ENCODE results near the gene ATF2. TPM values are rescaled to one million over a fixed set of nuclear protein-coding genes. Genes with fewer than 3 reads are reported as not detected.

The ATF2 gene
- total RNA-seq, 1 experiment from 2014 or later: 39.9 TPM

GRCh38 chr2:175066411-175066810 is 101.6 kb downstream of the ATF2 start:
- CTCF ChIA-PET: no interaction called here
- POLR2A ChIA-PET: no interaction called here
- Mint-ChIP-seq H3K4me3 (no peak overlapping the region), H3K27ac (no peak overlapping the region), H3K9me3 (peaks cover 4% of the 10 kb centered on the region; the same call in 1 of the 2 replicates), H3K4me1 (no peaks in the 10 kb centered on the region), H3K27me3 (ENCODE audit: low read depth) (no peaks in the 10 kb centered on the region; the same call in 1 of the 2 replicates), H3K36me3 (peaks cover 10% of the 10 kb centered on the region)
- DNase-seq (ENCODE audit: low spot score) (no peak), ATAC-seq (no peak)
- no peak for TF ChIP-seq MLX (CRISPR knock-in tag; IDR thresholded peaks at IDR 0.05)
- TF ChIP-seq CBFB (CRISPR knock-in tag; IDR thresholded peaks at IDR 0.05; ENCODE audit: low read depth): no peak
- TF ChIP-seq ZNF671 (CRISPR knock-in tag; IDR thresholded peaks at IDR 0.05): no peak
- no peak for TF ChIP-seq ZNF263 (CRISPR knock-in tag; IDR thresholded peaks at IDR 0.05; ENCODE audit: low read depth)
- no peak for TF ChIP-seq ZNF532 (CRISPR knock-in tag; IDR thresholded peaks at IDR 0.05; ENCODE audit: borderline replicate concordance)
- no peak for TF ChIP-seq SP1 (CRISPR knock-in tag; conservative IDR thresholded peaks at IDR 0.05)
- TF ChIP-seq IRF1 (CRISPR knock-in tag; IDR thresholded peaks at IDR 0.05): no peak
- TF ChIP-seq JUN (CRISPR knock-in tag; IDR thresholded peaks at IDR 0.05): no peak
- no peak for TF ChIP-seq USF1 (CRISPR knock-in tag; IDR thresholded peaks at IDR 0.05)
- no peak for TF ChIP-seq GTF2I (CRISPR knock-in tag; conservative IDR thresholded peaks at IDR 0.05)
- no peak for TF ChIP-seq MXD4 (CRISPR knock-in tag; IDR thresholded peaks at IDR 0.05; ENCODE audit: borderline replicate concordance)
- TF ChIP-seq OVOL2 (CRISPR knock-in tag; IDR thresholded peaks at IDR 0.05; ENCODE audit: borderline replicate concordance): no peak
- TF ChIP-seq ZNF317 (CRISPR knock-in tag; IDR thresholded peaks at IDR 0.05; ENCODE audit: borderline replicate concordance, low read depth): no peak
- no peak for TF ChIP-seq FOXJ3 (CRISPR knock-in tag; IDR thresholded peaks at IDR 0.05; ENCODE audit: borderline replicate concordance)
- no peak for TF ChIP-seq NR3C1 (CRISPR knock-in tag; conservative IDR thresholded peaks at IDR 0.05; ENCODE audit: low read depth)
- TF ChIP-seq E2F1 (CRISPR knock-in tag; IDR thresholded peaks at IDR 0.05): no peak
- TF ChIP-seq TEAD1 (CRISPR knock-in tag; IDR thresholded peaks at IDR 0.05): no peak

- Mint-ChIP-seq H3K4me1 (no peaks in the 10 kb centered on the region), H3K4me3 (no peak overlapping the region), H3K27me3 (ENCODE audit: low read depth) (no peaks in the 10 kb centered on the region; the same call in 1 of the 2 replicates), H3K36me3 (peaks cover 10% of the 10 kb centered on the region), H3K27ac (no peak overlapping the region), H3K9me3 (peaks cover 4% of the 10 kb centered on the region; the same call in 1 of the 2 replicates)
- CTCF ChIA-PET: no interaction called here
- TF ChIP-seq NFE2L1 (CRISPR knock-in tag; IDR thresholded peaks at IDR 0.05) (no peak), MAX (CRISPR knock-in tag; IDR thresholded peaks at IDR 0.05) (no peak)
- no peak for DNase-seq (ENCODE audit: low spot score)
- POLR2A ChIA-PET: no interaction called here
- ATAC-seq: no peak; the same call in 1 of the 2 replicates
Measured at GRCh38 chr2:175064797-175065196, 103.2 kb downstream of the ATF2 start.

Data from WTC11 (cell line).